G401 (cell line): ENCODE results near the gene NEIL3. TPM values are rescaled to one million over a fixed set of nuclear protein-coding genes. Genes with fewer than 3 reads are reported as not detected.

ENCODE experiments used
- DNase-seq: peaks from one replicate; pipeline ENCODE4 v3.0.0-alpha.2; 2015; ENCODE audit warnings: low spot score
- in situ Hi-C: cut with HindIII; loops from 2 replicates; pipeline ENCODE4 v1.10.0; 2016; ENCODE audit warnings: low sequenced_read_pairs, mixed read lengths
- total RNA-seq: library from RNA; depleted of rRNA; stranded (reverse); fragments of >200 nt; shearing (Covaris generic); gene quantifications from 2 replicates; pipeline ENCODE4 v1.2.3, GENCODE V29; 2014; rRNA removed

The NEIL3 gene, protein sequence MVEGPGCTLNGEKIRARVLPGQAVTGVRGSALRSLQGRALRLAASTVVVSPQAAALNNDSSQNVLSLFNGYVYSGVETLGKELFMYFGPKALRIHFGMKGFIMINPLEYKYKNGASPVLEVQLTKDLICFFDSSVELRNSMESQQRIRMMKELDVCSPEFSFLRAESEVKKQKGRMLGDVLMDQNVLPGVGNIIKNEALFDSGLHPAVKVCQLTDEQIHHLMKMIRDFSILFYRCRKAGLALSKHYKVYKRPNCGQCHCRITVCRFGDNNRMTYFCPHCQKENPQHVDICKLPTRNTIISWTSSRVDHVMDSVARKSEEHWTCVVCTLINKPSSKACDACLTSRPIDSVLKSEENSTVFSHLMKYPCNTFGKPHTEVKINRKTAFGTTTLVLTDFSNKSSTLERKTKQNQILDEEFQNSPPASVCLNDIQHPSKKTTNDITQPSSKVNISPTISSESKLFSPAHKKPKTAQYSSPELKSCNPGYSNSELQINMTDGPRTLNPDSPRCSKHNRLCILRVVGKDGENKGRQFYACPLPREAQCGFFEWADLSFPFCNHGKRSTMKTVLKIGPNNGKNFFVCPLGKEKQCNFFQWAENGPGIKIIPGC
- total RNA-seq: 4.0 and 4.7 TPM in 2 replicates

DNA sequence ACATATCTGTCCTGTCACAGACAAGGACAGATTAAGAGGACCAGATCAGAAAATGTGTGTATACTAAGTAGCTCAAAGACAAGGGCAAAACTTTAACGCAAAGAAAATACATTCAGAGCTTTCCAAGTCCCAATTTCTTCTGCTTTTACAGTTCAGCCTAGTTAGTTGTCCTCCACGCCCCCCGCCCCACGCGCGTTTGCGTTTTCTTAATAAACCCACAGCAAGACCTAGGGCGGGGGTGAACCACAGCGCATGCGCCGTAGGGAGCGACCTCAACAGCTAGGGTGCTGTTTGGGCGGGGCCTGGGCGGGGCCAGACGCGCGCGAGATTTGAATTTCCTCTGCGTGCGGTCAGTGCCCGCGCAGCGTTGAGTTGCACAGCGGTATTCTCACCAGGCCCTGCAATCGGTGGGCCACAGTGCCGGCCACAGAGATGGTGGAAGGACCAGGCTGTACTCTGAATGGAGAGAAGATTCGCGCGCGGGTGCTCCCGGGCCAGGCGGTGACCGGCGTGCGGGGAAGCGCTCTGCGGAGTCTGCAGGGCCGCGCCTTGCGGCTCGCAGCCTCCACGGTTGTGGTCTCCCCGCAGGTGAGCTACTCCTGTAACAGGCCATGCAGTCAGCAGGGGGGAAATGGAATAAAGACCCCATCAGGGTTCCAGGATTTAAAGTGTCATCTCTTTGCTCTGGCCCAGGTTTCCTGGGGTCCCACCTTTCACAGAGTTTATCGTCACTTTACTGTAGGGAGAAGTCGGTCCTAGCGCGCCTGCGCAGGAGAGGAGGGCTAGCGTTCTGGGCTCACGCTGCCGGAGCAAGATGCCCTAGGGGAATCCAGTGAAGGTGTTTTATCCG lies at the start of gene NEIL3:
Gene NEIL3 (plus strand): TSS at position 353 of the 850 bp plus-strand sequence. CDS start 80 bp downstream, at position 433.
- in situ Hi-C loops: no loop called here
- peak; percentile 81 for DNase-seq

DNA sequence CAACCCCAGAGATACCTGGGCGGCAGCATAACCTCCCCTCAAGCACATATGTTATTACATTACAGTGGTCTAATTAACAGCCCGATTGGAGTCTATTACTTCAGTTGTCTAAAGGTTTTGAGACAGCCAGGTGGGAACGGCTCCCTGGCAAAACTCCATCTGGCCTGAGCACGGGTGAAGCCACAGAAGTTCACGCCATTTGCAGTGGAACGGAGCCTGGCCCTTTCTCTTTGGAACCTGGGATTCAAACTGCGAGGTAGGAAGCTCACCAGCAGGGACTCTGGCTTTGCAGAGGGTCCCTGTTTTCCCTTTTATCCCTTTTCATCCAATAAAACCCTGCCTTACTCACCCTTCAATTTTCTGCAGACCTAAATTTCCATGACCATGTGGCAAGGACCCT lies 45.9 kb upstream of the NEIL3 start:
- DNase-seq: peak; percentile 89
- in situ Hi-C loops: no loop called here

- in situ Hi-C loops: no loop called here
- no peak for DNase-seq
Observed at GRCh38 chr4:177264788-177265422, 44.8 kb upstream of the NEIL3 start.

GRCh38 chr4:177265729-177266128 lies 43.9 kb upstream of the NEIL3 start:
- no peak for DNase-seq
- in situ Hi-C loops: no loop called here

DNA sequence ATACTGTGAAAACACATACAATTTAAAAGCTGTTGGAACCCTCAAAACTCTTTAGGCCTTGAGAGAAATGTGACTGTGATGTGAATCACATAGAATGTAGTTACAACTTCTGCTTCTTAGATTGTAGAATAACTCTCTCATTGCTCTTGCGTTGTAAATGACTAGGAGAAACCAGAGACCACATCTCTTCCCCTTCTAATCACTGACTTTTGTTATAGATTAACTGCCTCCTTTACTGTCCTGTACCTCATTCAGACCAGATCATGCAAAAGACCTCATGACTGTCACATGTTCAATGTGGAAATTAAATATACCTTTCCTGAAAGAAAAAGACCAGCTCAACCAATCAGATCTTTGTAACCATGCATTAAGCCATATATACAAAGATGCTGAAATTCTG lies 43.2 kb upstream of the NEIL3 start:
- in situ Hi-C loops: no loop called here
- no peak for DNase-seq

DNA sequence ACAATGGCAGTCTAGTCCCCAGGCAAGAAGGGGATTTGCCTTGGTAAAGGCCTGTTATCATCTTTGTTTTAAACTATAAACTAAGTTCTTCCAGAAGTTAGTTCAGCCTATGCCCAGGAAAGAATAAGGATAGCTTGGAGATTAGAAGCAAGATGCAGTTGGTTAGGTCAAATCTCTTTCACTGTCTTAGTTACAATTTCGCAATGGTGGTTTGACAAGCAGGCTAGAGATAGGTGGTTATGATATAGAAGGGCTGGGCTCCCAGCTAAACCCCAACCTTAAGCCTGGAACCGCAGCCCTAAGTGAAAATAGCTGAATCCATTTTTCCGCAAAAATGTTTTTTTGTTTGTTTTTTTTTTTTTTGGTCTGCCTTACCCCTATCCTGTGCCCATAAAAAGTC lies 41.8 kb upstream of the NEIL3 start:
- in situ Hi-C loops: no loop called here
- DNase-seq: no peak

- no peak for DNase-seq
- in situ Hi-C loops: no loop called here
Observed at GRCh38 chr4:177271091-177271490, 38.6 kb upstream of the NEIL3 start.

DNA sequence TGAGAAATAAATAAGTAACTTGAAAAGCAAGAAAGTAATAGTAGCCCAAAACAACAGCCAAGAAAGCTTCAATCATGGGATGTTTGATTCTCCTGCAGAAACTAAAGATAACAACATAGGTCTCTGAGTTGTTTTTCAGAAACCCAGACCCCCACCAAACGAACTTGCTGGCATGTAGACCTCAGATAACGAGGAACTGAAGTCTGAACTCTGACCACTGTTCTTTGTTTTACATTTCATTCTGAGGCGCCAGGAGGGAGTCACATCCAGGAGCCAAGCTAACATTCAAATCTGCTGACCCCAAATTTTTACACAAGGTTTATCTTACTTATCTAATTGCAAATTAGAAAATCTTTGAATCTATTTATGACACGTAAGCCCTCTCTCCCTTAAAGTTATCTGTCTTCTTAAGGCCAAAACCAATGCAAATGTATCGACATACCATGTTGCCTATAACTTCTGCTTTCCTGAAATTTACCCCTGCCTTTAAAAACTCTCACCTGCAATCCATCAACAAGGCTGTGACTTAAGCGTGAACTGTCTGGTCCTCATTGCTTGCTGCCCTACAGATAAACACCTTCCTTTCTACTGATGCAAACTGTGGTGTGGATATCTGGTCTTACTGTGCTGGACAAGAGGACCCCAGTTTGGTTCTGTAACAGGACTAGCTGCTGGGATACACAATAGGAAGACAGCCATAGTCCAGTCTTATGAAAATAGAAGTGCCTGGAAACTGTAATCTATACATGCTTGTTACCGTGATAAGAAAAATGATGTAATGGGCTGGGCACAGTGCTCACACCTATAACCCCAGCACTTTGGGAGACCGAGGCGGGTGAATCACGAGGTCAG lies 37.5 kb upstream of the NEIL3 start:
- no peak for DNase-seq
- in situ Hi-C loops: no loop called here

DNA sequence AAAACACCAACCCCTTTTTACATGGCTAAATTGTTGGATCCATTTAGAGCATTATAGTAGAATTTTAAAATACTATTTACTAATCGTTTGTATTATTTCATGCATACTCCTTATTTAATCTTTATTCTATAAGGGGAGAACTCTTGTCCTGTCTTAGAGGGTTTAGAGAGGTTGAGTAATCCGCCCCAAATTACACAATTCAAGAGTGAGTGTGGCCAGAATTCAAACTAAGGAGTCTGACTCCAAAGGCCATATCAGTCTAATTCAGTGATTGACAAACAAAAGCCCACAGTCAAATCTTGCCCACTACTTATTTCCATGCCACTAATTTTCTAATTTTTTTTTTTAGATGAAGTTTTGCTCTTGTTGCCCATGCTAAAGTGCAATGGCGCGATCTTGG lies 33.7 kb upstream of the NEIL3 start:
- in situ Hi-C loops: no loop called here
- DNase-seq: no peak

- no peak for DNase-seq
- in situ Hi-C loops: no loop called here
Observed at GRCh38 chr4:177281351-177281909, 28.2 kb upstream of the NEIL3 start.

DNA sequence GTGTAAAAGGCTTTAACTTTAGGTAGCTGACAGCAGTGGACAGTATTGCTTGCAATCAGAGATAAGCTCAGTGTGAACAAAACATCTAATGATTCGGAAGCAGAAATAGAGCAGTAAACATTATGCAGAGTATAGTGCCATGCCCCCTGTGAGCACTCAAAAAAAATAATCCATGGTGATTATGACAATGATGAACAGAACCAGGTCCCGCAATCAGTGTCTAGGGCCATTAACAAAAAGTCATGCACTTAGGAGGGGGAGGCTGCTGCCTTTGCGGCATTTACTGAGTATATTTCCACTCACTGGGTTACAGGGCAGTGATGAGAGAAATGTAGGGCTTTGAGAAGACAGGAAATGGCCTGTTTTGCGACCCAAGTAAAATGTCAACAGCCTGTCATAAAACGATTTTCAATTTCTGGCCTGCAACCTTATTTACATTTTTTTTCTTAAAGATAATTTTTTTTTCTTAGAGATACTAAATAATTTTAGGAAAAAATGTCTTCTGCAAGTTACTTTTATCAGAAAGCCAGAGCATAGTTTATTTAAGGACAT lies 27.3 kb upstream of the NEIL3 start:
- no peak for DNase-seq

GRCh38 chr4:177283167-177283566 lies 26.5 kb upstream of the NEIL3 start:
- in situ Hi-C loops: no loop called here
- no peak for DNase-seq

More for the DNA sequence above, 27.3 kb upstream of the NEIL3 start:
- in situ Hi-C loops: no loop called here

DNA sequence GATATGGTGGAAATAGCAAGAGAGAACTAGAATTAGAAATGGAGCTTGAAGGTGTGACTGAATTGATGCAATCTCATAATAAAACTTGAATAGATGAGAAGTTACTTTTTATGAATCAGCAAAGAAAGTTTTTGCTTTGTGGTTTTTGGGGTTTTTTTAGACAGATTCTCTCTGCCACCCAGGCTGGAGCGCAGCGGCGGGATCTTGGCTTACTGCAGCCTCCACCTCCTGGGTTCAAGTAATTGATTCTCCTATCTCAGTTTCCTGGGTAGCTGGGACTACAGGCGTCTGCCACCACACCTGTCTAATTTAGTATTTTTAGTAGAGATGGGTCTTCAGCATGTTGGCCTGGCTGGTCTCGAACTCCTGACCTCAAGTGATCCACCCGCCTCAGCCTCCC lies 23.7 kb upstream of the NEIL3 start:
- DNase-seq: no peak
- in situ Hi-C loops: no loop called here

DNA sequence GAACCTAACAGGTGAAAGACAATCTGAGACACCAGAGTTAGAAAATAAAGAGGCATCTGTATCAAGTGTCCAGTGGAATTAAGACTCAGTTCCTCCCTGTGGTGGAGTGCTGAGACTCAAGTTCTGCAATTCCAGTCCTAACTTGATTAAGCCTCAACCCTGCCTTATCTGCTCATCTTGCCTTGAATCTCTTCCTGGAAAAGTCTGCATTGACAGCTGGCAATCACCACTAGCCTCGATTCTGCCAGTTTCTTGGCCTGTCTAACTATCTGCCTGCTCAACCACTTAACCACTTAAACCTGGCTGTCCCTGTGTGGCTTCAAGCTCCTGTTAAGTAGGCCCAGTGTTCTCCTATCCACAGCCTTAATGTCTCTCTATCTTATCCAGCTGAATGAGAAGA lies 22.4 kb upstream of the NEIL3 start:
- no peak for DNase-seq
- in situ Hi-C loops: no loop called here

GRCh38 chr4:177288335-177288734 lies 21.3 kb upstream of the NEIL3 start:
- in situ Hi-C loops: no loop called here

GRCh38 chr4:177290780-177291179 lies 18.9 kb upstream of the NEIL3 start:
- in situ Hi-C loops: no loop called here

More at GRCh38 chr4:177288335-177288734, 21.3 kb upstream of the NEIL3 start:
- no peak for DNase-seq

GRCh38 chr4:177292171-177292570 lies 17.5 kb upstream of the NEIL3 start:
- in situ Hi-C loops: no loop called here
- no peak for DNase-seq

More at GRCh38 chr4:177290780-177291179, 18.9 kb upstream of the NEIL3 start:
- DNase-seq: no peak
